MCF 10A (cell line): ENCODE results near the gene RIN3. TPM values are rescaled to one million over a fixed set of nuclear protein-coding genes. Genes with fewer than 3 reads are reported as not detected.

Source experiments
- BruUV-seq: library from RNA; stranded (reverse); fragments of 400-500 nt; replicated peaks from 2 replicates; lab custom pipeline; 2021; lab: Mats Ljungman, UMichigan
- CTCF ChIA-PET: fragments of 300-600 bp; sonication (Branson Sonifier 250); formaldehyde crosslinking; extraction: SDS; loops from one replicate; lab custom pipeline; 2021; ENCODE audit warnings: antibody characterized with exemption, inconsistent platforms; lab: Yijun Ruan, JAX
- POLR2A ChIA-PET: fragments of 300-600, 350-650 bp; sonication (Branson Sonifier 250); formaldehyde crosslinking; extraction: SDS; loops from one replicate; lab custom pipeline; 2020; ENCODE audit warnings: antibody characterized with exemption, inconsistent platforms; lab: Yijun Ruan, JAX
- DNase-seq: peaks from one replicate; pipeline ENCODE4 v3.0.0-alpha.2; 2018; ENCODE audit not compliant: unreplicated experiment
- H3K27ac Mint-ChIP-seq: one replicate; pipeline ENCODE4 v1.8.0; 2022; ENCODE audit warnings: mild to moderate bottlenecking, low read depth, mixed read lengths; ENCODE audit not compliant: unreplicated experiment
- H3K27me3 Mint-ChIP-seq: one replicate; pipeline ENCODE4 v1.8.0; 2022; ENCODE audit warnings: mixed read lengths; ENCODE audit not compliant: insufficient read depth, unreplicated experiment
- H3K36me3 Mint-ChIP-seq: one replicate; pipeline ENCODE4 v1.8.0; 2022; ENCODE audit warnings: mild to moderate bottlenecking, moderate library complexity, mixed read lengths; ENCODE audit not compliant: insufficient read depth, unreplicated experiment
- H3K4me1 Mint-ChIP-seq: one replicate; pipeline ENCODE4 v1.8.0; 2022; ENCODE audit warnings: mixed read lengths; ENCODE audit not compliant: insufficient read depth, unreplicated experiment
- H3K4me3 Mint-ChIP-seq: one replicate; pipeline ENCODE4 v1.8.0; 2022; ENCODE audit warnings: mild to moderate bottlenecking, moderate library complexity, mixed read lengths; ENCODE audit not compliant: unreplicated experiment
- H3K9me3 Mint-ChIP-seq: one replicate; pipeline ENCODE4 v1.8.0; 2022; ENCODE audit warnings: mixed read lengths; ENCODE audit not compliant: unreplicated experiment
- intact Hi-C: fragments of 100-400 bp; cut with micrococcal nuclease; formaldehyde crosslinking; loops from 2 replicates; pipeline ENCODE4 v1.14.1; 2022
- total RNA-seq: library from RNA; stranded (reverse); gene quantifications from 2 replicates; pipeline ENCODE4 v1.2.3, GENCODE V29; 2022
- TF ChIP-seq, protein P1 (sequence below): fragments of 200-600 bp; IDR thresholded peaks from one replicate; pipeline ENCODE4 v1.8.0; 2022; ENCODE audit warnings: antibody characterized with exemption, mild to moderate bottlenecking; ENCODE audit not compliant: unreplicated experiment

The RIN3 gene
- total RNA-seq, 1 experiment from 2014 or later = 14.2 TPM

DNA sequence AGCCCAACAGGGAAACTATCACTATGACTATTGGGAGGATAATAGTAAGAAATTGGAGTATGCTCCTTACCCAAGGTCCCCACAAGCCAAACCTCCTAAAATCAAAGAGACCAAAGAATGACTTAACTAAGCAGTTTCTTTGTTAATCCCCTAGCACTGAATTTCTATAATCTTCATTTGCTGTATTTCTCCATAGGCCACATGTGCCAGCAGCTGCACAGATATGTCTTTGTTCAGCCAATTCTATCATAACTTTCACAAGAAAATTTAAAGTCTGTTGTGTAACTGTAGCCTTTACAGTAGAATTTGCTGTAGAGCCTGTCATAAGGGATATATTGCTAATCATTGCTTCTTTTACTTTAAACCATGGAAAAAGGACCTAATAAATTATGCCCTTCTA is 104.0 kb downstream of the RIN3 start:
- CTCF ChIA-PET = no interaction called here
- H3K27me3 Mint-ChIP-seq = no peaks in the 10 kb centered on the region
- DNase-seq = no peak
- H3K27ac Mint-ChIP-seq = no peak overlapping the region
- TF ChIP-seq, protein P1, sequence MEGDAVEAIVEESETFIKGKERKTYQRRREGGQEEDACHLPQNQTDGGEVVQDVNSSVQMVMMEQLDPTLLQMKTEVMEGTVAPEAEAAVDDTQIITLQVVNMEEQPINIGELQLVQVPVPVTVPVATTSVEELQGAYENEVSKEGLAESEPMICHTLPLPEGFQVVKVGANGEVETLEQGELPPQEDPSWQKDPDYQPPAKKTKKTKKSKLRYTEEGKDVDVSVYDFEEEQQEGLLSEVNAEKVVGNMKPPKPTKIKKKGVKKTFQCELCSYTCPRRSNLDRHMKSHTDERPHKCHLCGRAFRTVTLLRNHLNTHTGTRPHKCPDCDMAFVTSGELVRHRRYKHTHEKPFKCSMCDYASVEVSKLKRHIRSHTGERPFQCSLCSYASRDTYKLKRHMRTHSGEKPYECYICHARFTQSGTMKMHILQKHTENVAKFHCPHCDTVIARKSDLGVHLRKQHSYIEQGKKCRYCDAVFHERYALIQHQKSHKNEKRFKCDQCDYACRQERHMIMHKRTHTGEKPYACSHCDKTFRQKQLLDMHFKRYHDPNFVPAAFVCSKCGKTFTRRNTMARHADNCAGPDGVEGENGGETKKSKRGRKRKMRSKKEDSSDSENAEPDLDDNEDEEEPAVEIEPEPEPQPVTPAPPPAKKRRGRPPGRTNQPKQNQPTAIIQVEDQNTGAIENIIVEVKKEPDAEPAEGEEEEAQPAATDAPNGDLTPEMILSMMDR = no peak
- no peak overlapping the region for H3K4me3 Mint-ChIP-seq
- no peaks in the 10 kb centered on the region for H3K4me1 Mint-ChIP-seq
- peaks cover 12% of the 10 kb centered on the region for H3K9me3 Mint-ChIP-seq
- TSS peak; percentile 10 for BruUV-seq
- H3K36me3 Mint-ChIP-seq = no peaks in the 10 kb centered on the region
- POLR2A ChIA-PET = no interaction called here
- intact Hi-C loops = no loop called here

DNA sequence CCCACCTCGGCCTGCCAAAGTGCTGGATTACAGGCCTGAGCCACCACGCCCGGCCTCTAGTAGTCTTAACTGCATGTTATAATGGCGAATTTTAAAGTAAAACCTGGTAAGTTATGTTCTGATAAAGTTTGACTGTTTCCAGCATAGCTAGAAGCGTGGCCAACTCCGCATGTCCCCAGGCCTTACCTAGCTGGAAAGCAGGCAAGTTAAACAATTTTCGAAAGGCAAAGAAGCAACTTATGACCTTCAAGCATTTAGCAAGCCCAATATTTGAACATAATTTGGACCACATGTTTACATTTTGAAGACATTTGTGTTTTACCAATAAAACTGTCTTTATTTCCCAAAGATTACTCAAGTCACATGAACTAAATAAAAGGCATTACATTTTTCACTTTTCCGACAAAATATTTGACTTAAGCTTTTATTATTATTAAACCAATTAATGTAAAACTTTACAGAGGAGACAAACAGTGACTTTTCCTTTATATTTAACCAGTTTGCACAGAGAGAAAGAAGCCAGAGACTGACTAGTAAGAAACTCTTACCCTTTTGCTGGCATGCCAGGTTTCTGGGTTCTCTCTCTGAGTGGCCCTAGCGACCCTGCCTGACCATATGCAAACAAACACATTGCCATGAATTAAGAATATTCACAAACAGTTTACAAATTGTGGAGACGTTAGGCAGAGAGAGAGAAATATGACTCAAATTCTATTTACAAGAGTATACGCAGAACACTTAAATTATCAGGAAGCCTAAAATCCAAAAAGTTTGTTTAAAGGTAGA is 106.3 kb downstream of the RIN3 start:
- Mint-ChIP-seq H3K4me3 (no peak overlapping the region), H3K36me3 (no peaks in the 10 kb centered on the region), H3K9me3 (peaks cover 15% of the 10 kb centered on the region), H3K4me1 (peaks cover 7% of the 10 kb centered on the region), H3K27ac (no peak overlapping the region), H3K27me3 (no peaks in the 10 kb centered on the region)
- POLR2A ChIA-PET = interaction anchor here (0.7 to 1.2 kb wide), 2 partner anchors 12 to 20 kb away, joined by 3 read pairs; no protein-coding TSS in a partner anchor
- no TSS peak for BruUV-seq
- CTCF ChIA-PET = interaction anchor here (0.6 to 1.0 kb wide), 3 partner anchors 70 to 352 kb away, joined by 3 read pairs; no protein-coding TSS in a partner anchor
- DNase-seq = no peak
- TF ChIP-seq, protein P1 = no peak
- intact Hi-C loops = no loop called here

DNA sequence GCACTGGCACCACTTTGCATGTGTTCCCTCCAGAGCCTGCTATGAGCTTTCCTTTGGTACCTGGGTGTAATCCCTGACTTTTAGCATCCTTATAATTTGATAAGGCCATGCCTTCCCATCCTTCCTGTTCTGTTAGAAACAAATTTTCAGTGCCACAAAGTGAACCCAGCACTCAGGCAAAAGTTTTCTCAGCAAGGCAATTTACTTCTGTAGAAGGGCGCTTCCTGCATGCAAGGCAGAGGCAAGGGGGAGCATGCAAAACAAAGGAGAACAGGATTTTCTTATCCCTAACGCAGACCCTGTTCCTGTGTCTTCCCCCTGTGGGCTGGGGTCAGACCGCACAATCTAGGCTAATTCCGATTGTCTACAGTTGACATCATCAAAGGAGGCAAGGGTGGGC is 108.7 kb downstream of the RIN3 start:
- Mint-ChIP-seq H3K27ac (no peak overlapping the region), H3K36me3 (no peaks in the 10 kb centered on the region), H3K4me3 (no peak overlapping the region), H3K9me3 (peaks cover 27% of the 10 kb centered on the region), H3K4me1 (peaks cover 24% of the 10 kb centered on the region), H3K27me3 (no peaks in the 10 kb centered on the region)
- POLR2A ChIA-PET = no interaction called here
- TF ChIP-seq, protein P1 = no peak
- no TSS peak for BruUV-seq
- no peak for DNase-seq
- intact Hi-C loops = no loop called here
- CTCF ChIA-PET = no interaction called here

DNA sequence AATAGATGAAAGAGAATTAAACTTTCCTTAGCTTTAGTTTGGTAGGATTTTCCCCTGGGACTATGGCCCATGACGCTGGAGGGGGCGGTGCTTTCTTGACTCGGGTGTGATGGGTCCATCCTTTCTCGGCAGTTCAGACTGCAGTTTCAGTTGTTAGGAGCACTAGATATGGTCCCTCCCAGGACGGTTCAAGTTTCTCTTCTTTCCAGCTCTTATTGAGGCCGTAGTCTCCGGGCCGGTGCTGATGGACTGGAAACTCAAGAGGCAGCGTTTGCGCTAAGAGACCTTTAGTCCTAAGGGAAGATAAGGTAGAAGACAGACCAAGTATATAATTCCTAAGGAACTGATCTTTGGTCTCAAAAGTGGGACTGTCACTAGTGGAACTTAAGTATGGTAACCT is 111.2 kb downstream of the RIN3 start:
- POLR2A ChIA-PET = interaction anchor here (1.0 to 1.5 kb wide), 2 partner anchors 15 to 18 kb away, joined by 3 to 5 read pairs; no protein-coding TSS in a partner anchor
- TF ChIP-seq, protein P1 = no peak
- Mint-ChIP-seq H3K36me3 (peaks cover 7% of the 10 kb centered on the region), H3K4me1 (peaks cover 24% of the 10 kb centered on the region), H3K27ac (no peak overlapping the region), H3K9me3 (peaks cover 36% of the 10 kb centered on the region), H3K4me3 (no peak overlapping the region), H3K27me3 (no peaks in the 10 kb centered on the region)
- DNase-seq = no peak
- BruUV-seq = no TSS peak
- intact Hi-C loops = loop anchor here (1.0 kb wide), 1 partner anchor 14 kb away; no protein-coding TSS in a partner anchor
- CTCF ChIA-PET = interaction anchor here (1.0 kb wide), 1 partner anchor 56 kb away, joined by 3 read pairs; no protein-coding TSS in a partner anchor
